Fibroblast of lung (primary cell): Measurements from ENCODE around the gene KCNQ2.

Experiments used
- CTCF ChIP-seq, 2 donors: IDR thresholded peaks in 1 of 2; conservative IDR thresholded peaks in 1 of 2; 1 replicate in 1 of 2; 2 replicates in 1 of 2; pipeline ENCODE4 v1.5.1; 2011 to 2012; ENCODE audit warnings: low read length in 2 of 2, control low read depth in 1 of 2, inconsistent platforms in 1 of 2, low read depth in 1 of 2, mild to moderate bottlenecking in 1 of 2
- EZH2 ChIP-seq: IDR thresholded peaks from 2 replicates; pipeline ENCODE4 v1.5.1; 2012; ENCODE audit warnings: low read length, control low read depth, mild to moderate bottlenecking; ENCODE audit errors: missing control alignments

GRCh38 chr20:63466250-63466825, 6.1 kb downstream of the KCNQ2 start:
- TF ChIP-seq CTCF (conservative IDR thresholded peaks at IDR 0.05 in 1 of 2, IDR thresholded peaks at IDR 0.05 in 1 of 2; ENCODE audit: low read depth in 1 of 2, low read length in 2 of 2) (no peak), EZH2 (no peak)
